ENCODE measurements around the gene PRELID3B. TPM values are rescaled to one million over a fixed set of nuclear protein-coding genes. Genes with fewer than 3 reads are reported as not detected.

PRELID3B gene
- total RNA-seq, 1 donor, result 68.4 TPM

DNA sequence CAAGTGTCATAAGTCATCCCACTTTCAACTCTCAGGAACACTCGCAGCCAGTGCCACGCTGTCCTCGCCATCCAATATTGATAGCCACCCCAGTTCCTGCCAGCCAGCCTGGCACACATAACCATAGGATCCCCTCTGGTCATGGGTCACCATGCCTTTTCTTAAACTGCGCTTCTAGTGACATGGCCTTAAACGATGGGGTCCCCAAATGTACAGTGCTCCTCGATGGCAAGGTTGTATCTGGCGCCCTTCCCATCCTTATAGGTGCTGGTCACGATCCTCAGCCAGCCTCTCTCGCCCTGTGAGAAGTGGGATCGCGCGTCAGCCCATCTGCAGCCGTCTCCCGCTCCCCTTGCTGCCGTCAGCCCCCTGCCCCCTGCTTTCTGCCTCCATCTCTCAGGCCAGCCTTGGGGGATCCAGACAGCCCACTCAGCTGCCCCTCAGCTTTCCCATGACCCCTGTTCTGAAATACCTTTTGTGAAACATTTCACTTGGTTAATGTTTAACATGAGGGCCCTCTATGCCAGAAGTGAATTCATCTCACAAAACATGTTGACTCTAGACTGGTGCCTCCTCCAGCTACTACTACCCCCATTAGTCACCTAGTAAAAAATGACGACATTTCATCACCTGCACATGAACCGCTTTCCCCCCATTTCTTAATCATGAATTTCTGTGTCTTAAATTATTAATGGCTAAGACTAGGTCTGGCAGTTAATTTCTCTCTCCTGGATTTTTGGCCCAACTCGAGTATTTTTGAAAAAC lies 46.9 kb downstream of the PRELID3B start:
- DNase-seq (ENCODE audit: insufficient read length, low spot score, missing footprints), result peak; percentile 45
- no peak overlapping the region for H2AFZ ChIP-seq (ENCODE audit: low read length)
- H3K9me3 ChIP-seq (ENCODE audit: low read depth, low read length), result no peaks in the 10 kb centered on the region
- no peaks in the 10 kb centered on the region for H3K4me1 ChIP-seq (ENCODE audit: insufficient read depth, low read length)
- H3K27ac ChIP-seq (ENCODE audit: low read depth, low read length), result no peak overlapping the region
- no peak overlapping the region for H3K4me3 ChIP-seq (ENCODE audit: insufficient read depth, low read length)
- H3K36me3 ChIP-seq (ENCODE audit: insufficient read depth, low read length), result peaks cover 91% of the 10 kb centered on the region
- no peaks in the 10 kb centered on the region for H3K79me2 ChIP-seq (ENCODE audit: insufficient read depth, low read length)
- H3K27me3 ChIP-seq (ENCODE audit: insufficient read depth, low read length), result no peaks in the 10 kb centered on the region
- H4K20me1 ChIP-seq (ENCODE audit: insufficient read depth, low read length), result peaks cover 16% of the 10 kb centered on the region
- H3K4me2 ChIP-seq (ENCODE audit: insufficient read depth, low read length), result no peak overlapping the region
- TF ChIP-seq, protein P1, sequence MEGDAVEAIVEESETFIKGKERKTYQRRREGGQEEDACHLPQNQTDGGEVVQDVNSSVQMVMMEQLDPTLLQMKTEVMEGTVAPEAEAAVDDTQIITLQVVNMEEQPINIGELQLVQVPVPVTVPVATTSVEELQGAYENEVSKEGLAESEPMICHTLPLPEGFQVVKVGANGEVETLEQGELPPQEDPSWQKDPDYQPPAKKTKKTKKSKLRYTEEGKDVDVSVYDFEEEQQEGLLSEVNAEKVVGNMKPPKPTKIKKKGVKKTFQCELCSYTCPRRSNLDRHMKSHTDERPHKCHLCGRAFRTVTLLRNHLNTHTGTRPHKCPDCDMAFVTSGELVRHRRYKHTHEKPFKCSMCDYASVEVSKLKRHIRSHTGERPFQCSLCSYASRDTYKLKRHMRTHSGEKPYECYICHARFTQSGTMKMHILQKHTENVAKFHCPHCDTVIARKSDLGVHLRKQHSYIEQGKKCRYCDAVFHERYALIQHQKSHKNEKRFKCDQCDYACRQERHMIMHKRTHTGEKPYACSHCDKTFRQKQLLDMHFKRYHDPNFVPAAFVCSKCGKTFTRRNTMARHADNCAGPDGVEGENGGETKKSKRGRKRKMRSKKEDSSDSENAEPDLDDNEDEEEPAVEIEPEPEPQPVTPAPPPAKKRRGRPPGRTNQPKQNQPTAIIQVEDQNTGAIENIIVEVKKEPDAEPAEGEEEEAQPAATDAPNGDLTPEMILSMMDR (IDR thresholded peaks at IDR 0.05; ENCODE audit: extremely low read depth, low read depth, low read length), result no peak

DNA sequence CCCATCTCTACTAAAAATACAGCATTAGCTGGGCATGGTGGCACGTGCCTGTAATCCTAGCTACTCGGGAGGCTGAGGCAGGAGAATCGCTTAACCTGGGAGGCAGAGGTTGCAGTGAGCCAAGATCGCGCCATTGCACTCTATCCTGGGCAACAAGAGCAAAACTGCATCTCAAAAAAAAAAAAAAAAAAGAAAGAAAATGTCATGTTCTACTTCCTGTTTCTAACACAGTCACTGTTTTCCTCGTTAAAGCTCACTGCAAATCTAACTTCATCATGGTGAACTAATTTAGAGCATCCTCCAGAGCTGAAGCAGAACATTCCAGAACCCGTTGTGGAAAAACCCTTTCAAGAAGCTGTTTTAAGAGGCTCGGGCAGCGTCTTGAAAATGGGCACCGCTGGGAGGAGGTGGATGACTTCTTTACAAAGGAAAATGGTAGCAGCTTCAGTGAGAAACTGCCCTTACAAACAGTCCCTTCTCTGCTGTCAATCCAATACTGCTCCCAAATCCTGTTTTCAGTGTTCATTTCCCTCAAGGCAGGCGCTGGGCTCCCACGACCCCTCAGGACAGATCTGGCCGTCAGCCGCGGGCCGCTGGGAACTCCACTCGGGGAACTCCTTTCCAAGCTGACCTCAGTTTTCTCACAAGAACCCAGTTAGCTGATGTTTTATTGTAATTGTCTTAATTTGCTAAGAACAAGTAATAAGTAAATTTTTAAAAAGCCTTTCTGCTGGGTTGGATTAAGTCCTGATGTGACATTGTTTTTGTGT lies 48.0 kb downstream of the PRELID3B start:
- no peaks in the 10 kb centered on the region for H3K9me3 ChIP-seq (ENCODE audit: low read depth, low read length)
- no peak overlapping the region for H3K4me2 ChIP-seq (ENCODE audit: insufficient read depth, low read length)
- H4K20me1 ChIP-seq (ENCODE audit: insufficient read depth, low read length), result peaks cover 16% of the 10 kb centered on the region
- H3K27me3 ChIP-seq (ENCODE audit: insufficient read depth, low read length), result no peaks in the 10 kb centered on the region
- no peaks in the 10 kb centered on the region for H3K4me1 ChIP-seq (ENCODE audit: insufficient read depth, low read length)
- TF ChIP-seq, protein P1 (IDR thresholded peaks at IDR 0.05; ENCODE audit: extremely low read depth, low read depth, low read length), result no peak
- no peak overlapping the region for H2AFZ ChIP-seq (ENCODE audit: low read length)
- no peaks in the 10 kb centered on the region for H3K79me2 ChIP-seq (ENCODE audit: insufficient read depth, low read length)
- peaks cover 90% of the 10 kb centered on the region for H3K36me3 ChIP-seq (ENCODE audit: insufficient read depth, low read length)
- no peak overlapping the region for H3K27ac ChIP-seq (ENCODE audit: low read depth, low read length)
- no peak overlapping the region for H3K4me3 ChIP-seq (ENCODE audit: insufficient read depth, low read length)
- peak; percentile 49 for DNase-seq (ENCODE audit: insufficient read length, low spot score, missing footprints)

DNA sequence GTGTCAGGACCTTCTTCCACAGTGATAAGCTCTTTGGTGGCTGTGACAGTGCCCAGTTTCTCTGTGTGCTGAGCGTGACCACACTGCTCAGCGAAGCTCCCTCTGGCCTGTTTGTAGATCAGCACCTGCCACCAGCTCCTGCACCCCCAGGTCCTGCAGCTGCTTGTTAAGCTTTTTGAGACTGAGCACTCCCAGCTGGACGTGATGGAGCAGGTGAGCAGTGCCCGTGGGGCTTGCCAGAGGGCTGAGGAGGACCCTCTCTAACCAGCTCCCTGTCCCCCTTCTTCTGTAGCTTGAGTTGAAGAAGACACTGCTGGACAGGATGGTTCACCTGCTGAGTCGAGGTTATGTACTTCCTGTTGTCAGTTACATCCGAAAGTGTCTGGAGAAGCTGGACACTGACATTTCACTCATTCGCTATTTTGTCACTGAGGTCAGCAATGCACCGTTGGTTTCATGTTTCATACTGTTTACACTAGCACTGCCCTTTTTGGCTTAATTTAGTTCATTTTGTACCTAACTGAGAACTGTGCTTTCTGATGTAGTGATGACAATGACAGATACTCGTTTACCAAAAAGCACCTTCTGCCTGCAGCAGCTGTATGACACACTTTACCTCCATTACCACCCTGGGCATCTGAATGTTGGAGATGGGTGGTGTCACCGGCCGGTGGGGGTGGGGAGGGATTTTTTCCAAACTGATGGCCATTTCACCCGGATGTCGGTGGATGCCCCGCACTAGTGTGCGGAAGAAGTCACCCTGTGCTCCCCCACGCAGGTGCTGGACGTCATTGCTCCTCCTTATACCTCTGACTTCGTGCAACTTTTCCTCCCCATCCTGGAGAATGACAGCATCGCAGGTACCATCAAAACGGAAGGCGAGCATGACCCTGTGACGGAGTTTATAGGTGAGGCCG lies 49.0 kb downstream of the PRELID3B start:
- H3K4me1 ChIP-seq (ENCODE audit: insufficient read depth, low read length), result no peaks in the 10 kb centered on the region
- no peak overlapping the region for H3K4me3 ChIP-seq (ENCODE audit: insufficient read depth, low read length)
- H3K79me2 ChIP-seq (ENCODE audit: insufficient read depth, low read length), result no peaks in the 10 kb centered on the region
- DNase-seq (ENCODE audit: insufficient read length, low spot score, missing footprints), result peak; percentile 78
- H3K9me3 ChIP-seq (ENCODE audit: low read depth, low read length), result no peaks in the 10 kb centered on the region
- TF ChIP-seq, protein P1 (IDR thresholded peaks at IDR 0.05; ENCODE audit: extremely low read depth, low read depth, low read length), result no peak
- no peak overlapping the region for H3K27ac ChIP-seq (ENCODE audit: low read depth, low read length)
- no peak overlapping the region for H2AFZ ChIP-seq (ENCODE audit: low read length)
- no peaks in the 10 kb centered on the region for H3K27me3 ChIP-seq (ENCODE audit: insufficient read depth, low read length)
- peaks cover 91% of the 10 kb centered on the region for H3K36me3 ChIP-seq (ENCODE audit: insufficient read depth, low read length)
- H3K4me2 ChIP-seq (ENCODE audit: insufficient read depth, low read length), result no peak overlapping the region
- peaks cover 16% of the 10 kb centered on the region for H4K20me1 ChIP-seq (ENCODE audit: insufficient read depth, low read length)
